GM12865 (cell line): ENCODE results near the gene PTPRM.

ENCODE experiments used
- DNase-seq: peaks from one replicate; pipeline ENCODE4 v3.0.0; 2010; ENCODE audit warnings: low read depth
- H3K4me3 ChIP-seq: 2 replicates; pipeline ENCODE4 v1.5.1; 2011; ENCODE audit warnings: mild to moderate bottlenecking, low read depth, low read length, control low read depth
- CTCF ChIP-seq: IDR thresholded peaks from 2 replicates; pipeline ENCODE4 v1.5.1; 2011; ENCODE audit warnings: low read length, control low read depth, low read depth, inconsistent platforms; ENCODE audit not compliant: insufficient read depth; ENCODE audit errors: missing control alignments

The PTPRM gene

GRCh38 chr18:8231316-8231715 lies 664.2 kb downstream of the PTPRM start:
- no peak for TF ChIP-seq CTCF

DNA sequence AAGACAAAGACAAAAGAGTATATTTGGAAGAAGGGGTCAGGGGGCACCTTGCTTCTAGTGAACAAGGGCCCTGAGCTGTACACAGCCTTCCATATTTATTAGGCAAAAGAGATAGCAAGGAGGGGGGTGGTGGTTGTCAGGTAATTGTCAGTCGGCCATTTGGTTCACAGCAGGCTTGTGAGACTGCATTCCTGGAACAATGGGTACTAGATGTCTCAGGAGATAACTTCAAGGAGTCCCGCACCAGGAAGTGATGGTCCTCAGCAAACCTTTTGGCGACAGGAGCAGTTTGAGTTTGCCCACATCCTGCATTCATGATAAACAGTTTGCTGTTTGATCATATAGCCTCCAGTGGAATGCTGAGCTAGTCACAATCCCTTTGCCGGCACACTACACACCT lies 665.7 kb downstream of the PTPRM start:
- no peak for DNase-seq
- no peak overlapping the region for H3K4me3 ChIP-seq
- no peak for TF ChIP-seq CTCF

More at GRCh38 chr18:8231316-8231715, 664.2 kb downstream of the PTPRM start:
- no peak for DNase-seq
- H3K4me3 ChIP-seq, result no peak overlapping the region

- no peak for DNase-seq
- TF ChIP-seq CTCF, result no peak
- H3K4me3 ChIP-seq, result no peak overlapping the region
These were observed 668.8 kb downstream of the PTPRM start for GRCh38 chr18:8235894-8236293.

DNA sequence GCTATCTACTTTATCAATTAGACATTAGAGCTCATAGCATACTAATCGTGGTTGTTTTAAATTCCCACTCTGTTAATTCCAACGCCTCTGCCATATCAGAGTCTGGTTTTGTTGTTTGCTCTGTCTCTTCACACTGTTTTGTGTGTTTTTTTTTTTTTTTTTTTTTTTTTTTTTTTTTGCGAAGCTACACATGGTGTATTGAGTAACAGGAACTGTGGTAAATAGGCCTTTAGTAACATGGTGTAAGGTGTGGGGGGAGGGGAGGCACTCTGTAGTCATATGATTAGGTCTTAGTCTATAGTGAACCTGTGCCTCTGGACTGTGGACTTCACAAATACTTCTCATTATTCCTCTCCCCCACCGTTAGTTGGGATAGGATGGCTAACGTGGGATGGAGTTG lies 671.4 kb downstream of the PTPRM start:
- H3K4me3 ChIP-seq, result no peak overlapping the region
- TF ChIP-seq CTCF, result no peak
- no peak for DNase-seq

DNA sequence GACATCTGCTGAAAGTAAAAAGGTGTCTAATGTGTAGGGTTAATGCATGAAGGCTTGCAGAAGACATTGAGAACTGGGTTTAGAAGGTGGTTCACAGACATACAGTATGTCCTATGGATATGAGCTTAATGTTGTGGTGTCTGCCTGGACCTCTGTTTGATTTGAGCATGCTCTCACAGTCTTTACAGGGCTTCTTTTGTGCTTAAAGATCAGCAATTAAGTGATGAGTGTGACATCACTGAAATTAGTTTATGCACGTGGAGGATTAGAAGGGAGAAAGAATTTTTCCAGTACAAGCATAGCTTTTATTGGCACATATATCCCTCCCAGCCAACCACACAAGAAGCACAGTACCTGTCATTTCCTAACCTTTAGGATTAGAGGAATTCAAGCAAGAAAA lies 674.6 kb downstream of the PTPRM start:
- no peak for DNase-seq
- no peak overlapping the region for H3K4me3 ChIP-seq
- no peak for TF ChIP-seq CTCF

DNA sequence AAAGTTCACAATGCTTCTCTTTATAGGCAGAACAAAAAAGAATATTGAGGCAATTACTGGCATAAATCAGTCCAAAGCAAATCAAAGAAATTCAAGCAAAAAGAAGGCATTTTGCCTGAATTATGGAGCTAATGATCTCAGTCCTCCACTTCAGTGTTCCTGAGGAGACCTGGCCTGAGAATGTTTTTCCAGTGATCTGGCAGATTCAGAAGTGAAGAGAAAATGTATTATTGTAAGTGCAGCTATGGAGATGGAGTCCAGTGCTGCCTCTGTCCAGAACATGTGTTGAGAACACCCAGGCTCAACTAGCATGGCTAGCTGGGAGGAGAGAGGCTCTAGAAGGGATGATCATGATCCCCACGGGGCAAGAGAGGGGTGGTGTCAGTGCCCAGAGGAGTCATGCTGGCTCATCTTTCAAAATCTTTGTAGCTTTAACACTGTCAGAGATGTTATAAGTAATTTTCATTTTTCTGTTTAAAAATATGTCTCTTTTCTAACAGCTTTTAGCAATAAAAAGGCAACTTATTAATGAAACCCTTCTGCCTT lies 675.1 kb downstream of the PTPRM start:
- TF ChIP-seq CTCF, result no peak
- H3K4me3 ChIP-seq, result no peak overlapping the region
- no peak for DNase-seq

DNA sequence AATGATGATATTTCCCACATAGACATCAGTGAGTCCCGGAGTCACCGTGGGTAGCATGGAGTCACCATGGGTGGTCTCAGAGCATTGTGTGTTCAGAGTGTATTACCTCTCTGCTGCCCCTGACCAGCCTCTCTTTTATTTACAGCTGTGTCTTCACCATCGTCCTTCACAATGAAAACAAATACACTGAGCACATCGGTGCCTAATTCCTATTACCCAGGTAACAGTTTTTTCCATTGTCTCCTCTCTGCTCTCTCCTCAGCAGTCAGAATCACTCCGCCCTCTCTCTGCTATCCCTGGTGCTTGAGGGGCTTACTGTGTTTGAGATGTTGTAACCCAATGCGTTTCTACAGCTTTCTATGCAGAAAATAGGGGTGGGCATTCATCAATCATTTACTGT lies 680.6 kb downstream of the PTPRM start:
- no peak for TF ChIP-seq CTCF
- no peak for DNase-seq
- no peak overlapping the region for H3K4me3 ChIP-seq
